Measurements from ENCODE around the gene ARMC10. TPM values are rescaled to one million over a fixed set of nuclear protein-coding genes. Genes with fewer than 3 reads are reported as not detected.
A peak's percentile ranks its signal among the peaks of the same experiment; 100 is the strongest.

The ARMC10 gene
- total and polyA plus RNA-seq, 9 of the 15 experiments (the other 6 are each of a cell fraction or from before 2014, with no cell fraction given) = 17.0 to 113 (median 72.6) TPM

- TF ChIP-seq HEY1 (CRISPR knock-in tag; IDR thresholded peaks at IDR 0.05; ENCODE audit: borderline replicate concordance) (no peak), ZC3H8 (IDR thresholded peaks at IDR 0.05) (no peak), CTCFL (IDR thresholded peaks at IDR 0.05; ENCODE audit: borderline replicate concordance, insufficient read depth, low read depth, low read length, poor library complexity, severe bottlenecking) (no peak), SMARCC2 (IDR thresholded peaks at IDR 0.05; ENCODE audit: low read depth) (peak; percentile 92), NONO (IDR thresholded peaks at IDR 0.05; ENCODE audit: low read depth in 2 of 2, low read length in 1 of 2) (no peak; a peak in 1 of 4 replicates), EP400 (IDR thresholded peaks at IDR 0.05) (peak; percentile 85), UBTF (IDR thresholded peaks at IDR 0.05; ENCODE audit: borderline replicate concordance in 1 of 2, low read depth in 2 of 2, low read length in 2 of 2) (peak in 1 of 2 experiments; percentile 55; a peak in 1 of 4 replicates), CBX1 (IDR thresholded peaks at IDR 0.05; ENCODE audit: low read depth) (no peak), ZNF274 (IDR thresholded peaks at IDR 0.05; ENCODE audit: borderline replicate concordance, low read depth, low read length) (peak; percentile 38; the same call in 1 of the 2 replicates), EWSR1 (IDR thresholded peaks at IDR 0.05; ENCODE audit: borderline replicate concordance, low read depth, partially characterized antibody) (no peak), ZMIZ1 (IDR thresholded peaks at IDR 0.05; ENCODE audit: low read depth in 2 of 2, low read length in 2 of 2) (peak in 1 of 2 experiments; percentile 93; a peak in 2 of 4 replicates), HDAC3 (IDR thresholded peaks at IDR 0.05; ENCODE audit: borderline replicate concordance, partially characterized antibody) (peak; percentile 92)
Observed at GRCh38 chr7:103119791-103120291, 44.9 kb downstream of the ARMC10 start (continued).

Data from K562 (cell line).